Limb (tissue), 2 donors: ENCODE results near the gene TOMM34.
A peak's percentile ranks its signal among the peaks of the same experiment; 100 is the strongest.

Experiments used
- DNase-seq, 2 donors: peaks; one replicate each; pipeline ENCODE4 v3.0.0-alpha.2; 2016; ENCODE audit errors: extremely low spot score in 2 of 2

Gene TOMM34, protein sequence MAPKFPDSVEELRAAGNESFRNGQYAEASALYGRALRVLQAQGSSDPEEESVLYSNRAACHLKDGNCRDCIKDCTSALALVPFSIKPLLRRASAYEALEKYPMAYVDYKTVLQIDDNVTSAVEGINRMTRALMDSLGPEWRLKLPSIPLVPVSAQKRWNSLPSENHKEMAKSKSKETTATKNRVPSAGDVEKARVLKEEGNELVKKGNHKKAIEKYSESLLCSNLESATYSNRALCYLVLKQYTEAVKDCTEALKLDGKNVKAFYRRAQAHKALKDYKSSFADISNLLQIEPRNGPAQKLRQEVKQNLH

DNA sequence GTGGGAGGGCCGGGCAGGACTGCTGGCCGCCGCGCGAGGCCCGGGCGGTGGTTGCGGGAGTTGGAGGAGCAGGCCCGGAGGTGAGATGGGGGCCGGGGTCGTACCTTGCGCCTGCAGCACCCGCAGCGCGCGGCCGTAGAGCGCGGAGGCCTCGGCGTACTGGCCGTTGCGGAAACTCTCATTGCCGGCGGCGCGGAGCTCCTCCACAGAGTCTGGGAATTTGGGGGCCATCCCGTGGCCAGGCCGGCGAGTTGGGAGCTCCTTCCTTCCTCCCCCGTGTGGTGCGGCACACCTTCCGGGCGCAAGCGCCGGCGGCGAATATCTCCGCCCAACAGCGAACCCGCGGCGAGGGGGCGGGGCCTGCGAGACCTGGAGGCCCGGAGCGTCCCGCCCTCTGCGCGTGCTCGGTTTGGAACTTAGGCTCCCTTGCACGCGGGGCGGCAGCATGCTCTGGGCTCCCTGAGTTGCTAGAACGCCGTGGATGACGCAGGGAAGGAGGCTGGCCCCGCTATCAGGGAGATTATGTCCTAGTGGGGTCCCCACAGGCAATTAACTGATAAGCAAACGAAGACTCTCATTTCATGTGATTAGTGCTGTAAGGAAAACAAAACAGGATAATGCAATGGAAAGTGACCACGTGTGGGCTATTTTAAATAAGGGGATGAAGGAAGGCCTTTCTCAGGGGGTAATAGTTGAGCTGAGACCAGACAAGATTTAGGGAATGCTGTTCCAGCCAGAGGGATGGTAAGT lies at the start of gene TOMM34:
TOMM34 (minus strand) TSS at position 295 of the 750 bp plus-strand sequence; CDS start at position 231, 64 bp downstream.
- DNase-seq, result peak; percentile 92 to 93

DNA sequence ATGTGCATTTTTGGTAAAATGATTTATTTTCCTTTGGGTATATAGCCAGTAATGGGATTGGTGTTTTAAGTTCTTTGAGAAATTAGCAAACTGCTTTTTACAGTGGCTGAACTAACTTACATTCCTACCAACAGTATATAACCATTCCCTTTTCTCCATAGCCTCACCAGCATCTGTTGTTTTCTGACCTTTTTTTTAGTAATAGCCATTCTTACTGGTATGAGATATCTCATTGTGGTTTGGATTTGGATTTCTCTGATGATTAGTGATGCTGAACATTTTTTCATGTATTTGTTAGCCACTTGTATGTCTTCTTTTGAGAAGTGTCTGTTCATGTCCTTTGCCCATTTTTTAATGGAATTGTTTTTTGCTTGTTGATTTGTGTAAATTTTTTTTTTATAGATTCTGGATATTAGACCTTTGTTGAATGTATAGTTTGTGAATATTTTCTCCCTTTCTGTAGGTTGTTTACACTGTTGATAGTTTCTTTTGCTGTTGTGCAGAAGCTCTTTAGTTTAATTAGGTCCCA lies 48.4 kb upstream of the TOMM34 start:
- no peak for DNase-seq

DNA sequence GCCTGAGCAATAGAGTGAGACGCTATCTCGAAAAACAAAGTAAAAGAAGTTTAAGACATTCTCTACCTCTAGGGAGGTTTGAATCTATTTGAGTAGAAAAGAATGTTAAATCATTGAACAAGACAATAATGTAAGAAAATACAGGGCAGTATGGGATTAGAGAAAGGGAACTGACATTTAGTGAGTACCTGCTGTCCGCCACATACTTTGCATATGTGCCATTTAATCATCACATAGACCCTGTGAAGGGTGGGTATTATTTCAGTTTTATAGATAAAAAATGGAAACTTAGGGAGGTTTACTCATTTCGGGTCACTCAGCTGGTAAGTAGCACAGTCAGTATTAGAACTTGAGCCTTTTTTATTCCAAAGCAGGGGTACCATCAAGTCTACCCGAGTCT lies 37.5 kb upstream of the TOMM34 start:
- no peak for DNase-seq

DNA sequence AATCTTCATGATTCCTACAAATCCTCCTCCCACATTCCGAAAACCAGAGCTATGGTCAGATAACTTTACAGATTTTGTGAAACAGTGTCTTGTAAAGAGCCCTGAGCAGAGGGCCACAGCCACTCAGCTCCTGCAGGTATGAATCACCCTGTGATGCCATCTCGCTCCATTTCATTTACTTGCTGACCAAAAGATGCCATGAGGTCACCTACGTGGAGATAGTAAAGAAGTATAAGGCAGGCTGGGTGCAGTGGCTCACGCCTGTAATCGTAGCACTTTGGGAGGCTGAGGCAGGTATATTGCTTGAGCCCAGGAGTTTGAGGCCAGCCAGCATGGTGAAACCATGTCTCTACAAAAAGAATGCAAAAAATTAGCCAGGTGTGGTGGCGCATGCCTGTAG lies 37.0 kb upstream of the TOMM34 start:
- DNase-seq, result no peak

DNA sequence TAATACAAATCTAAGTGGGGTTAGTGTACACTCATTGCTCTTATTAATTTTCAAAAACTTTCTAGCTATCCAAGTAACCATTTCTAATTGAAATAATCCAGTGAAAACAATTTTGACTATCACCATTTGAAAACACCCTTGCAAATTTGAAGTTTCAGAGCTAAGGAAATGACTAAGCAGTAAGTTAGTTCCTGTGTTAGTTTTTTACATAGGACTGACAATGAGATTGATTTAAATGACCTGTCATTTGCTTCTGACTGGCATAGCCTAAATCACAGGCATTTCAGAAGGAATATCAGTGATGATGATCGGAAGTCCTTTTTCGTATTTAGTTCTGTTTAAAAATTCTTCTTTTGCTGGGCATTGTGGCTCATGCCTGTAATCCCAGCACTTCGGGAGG lies 33.1 kb upstream of the TOMM34 start:
- DNase-seq, result no peak

DNA sequence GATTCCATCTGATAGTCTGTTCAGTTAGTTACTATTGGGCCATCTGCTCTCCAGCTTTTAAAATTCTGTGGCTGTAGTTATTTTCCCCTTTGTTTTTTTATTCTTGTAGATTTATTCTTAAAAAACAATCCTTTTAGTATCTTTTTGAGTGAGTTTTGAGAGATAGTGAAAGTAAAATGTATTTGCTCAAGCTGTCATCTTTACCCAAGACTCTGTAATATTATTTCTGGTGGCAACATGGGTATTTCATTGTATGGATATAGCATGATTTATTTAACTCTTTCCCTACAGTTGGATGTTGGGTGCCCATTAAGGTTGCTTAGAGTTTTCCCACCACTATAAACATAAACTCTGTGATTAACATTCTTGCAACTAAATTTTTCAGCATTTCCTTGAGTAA lies 30.8 kb upstream of the TOMM34 start:
- no peak for DNase-seq

DNA sequence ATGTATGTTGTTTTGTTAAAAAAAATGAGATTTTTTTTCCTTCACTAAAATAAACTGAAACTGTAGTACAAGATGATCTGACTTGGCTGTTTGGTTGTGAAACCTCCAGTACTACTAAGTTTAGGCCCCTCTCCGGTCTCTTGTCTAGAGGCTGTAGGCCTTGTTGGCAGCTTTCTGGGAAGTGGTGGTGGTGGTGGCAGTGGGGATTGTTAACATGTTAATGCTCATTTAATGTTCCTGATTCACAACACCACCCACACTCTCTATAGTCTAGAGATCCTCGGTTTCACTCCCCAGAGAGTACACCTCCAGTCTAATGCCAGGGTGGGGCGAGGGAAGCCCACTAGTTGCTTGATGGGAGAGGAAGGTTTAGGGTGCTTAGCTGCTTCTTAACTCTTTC lies 30.2 kb upstream of the TOMM34 start:
- no peak for DNase-seq

DNA sequence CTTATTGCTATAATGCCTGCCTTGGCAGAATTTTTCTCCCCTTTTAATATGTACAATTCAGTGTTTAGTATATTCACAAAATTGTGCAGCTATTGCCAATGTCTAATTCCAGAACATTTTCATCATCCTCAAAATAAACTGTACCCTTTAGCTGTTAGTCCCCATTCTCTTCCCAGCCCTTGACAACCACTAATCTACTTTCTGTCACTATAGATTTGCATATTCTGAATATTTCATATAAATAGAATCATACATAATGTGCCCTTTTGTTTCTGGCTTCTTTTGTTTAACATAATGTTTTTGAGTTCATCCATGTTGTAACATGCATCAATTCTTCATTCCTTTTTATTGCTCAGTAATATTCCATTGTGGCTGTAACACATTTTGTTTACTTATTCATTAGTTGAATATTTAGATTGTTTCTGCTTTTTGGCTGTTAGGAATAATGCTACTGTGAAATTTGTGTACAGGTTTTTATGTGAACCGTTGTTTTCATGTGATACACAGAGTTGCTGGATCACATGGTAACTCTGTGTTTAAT lies 28.5 kb upstream of the TOMM34 start:
- no peak for DNase-seq

DNA sequence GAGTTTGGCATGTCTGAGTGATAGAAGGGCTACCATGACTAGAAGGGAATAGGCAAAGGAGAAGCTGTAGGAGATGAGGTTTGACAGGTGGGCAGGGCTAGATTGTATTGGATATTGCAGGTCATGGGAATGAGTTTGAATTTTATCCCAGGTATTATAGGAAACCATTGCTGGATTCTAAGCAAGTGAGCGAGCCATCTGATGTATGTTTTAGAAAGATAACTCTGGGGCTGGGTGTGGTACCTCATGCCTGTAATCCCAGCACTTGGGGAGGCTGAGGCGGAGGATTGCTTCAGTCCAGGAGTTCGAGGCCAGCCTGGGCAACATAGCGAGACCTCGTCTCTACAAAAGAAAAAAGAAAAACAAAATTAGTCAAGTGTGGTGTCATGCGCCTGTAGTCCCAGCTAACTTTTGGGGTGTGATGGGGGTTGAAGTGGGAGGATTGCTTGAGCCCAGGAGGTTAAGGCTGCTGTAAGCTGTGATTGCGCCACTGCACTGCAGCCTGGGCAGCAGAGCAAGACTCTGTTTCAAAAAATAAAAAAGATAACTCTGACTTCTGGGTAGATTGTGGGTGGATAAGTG lies 23.0 kb upstream of the TOMM34 start:
- DNase-seq, result no peak

DNA sequence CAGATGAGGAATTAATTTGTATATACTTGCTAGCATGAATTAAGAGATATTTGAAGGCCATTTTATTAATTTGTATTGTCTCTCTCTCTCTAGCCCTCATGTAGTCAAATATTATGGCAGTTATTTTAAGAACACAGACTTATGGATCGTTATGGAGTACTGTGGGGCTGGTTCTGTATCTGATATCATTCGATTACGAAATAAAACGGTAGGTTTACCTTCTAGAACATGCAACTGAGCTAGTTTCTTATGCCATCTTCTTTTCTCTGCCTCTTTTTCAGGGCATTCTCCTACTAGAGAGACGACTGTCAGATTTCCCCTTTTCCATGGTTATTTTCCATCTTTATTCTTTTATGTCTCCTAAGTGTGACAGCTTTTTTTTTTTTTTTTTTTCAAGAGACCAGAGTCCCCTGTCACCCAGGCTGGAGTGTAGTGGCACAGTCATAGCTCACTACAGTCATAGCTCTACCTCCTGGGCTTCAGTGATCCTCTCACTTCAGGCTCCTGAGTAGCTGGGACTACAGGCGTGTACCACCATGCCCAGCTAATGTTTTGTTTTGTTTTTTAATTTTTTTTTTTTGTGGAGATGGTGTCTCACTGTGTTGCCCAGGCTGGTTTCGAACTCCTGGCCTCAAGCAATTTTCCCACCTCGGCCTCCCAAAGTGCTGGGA lies 21.7 kb upstream of the TOMM34 start:
- no peak for DNase-seq

DNA sequence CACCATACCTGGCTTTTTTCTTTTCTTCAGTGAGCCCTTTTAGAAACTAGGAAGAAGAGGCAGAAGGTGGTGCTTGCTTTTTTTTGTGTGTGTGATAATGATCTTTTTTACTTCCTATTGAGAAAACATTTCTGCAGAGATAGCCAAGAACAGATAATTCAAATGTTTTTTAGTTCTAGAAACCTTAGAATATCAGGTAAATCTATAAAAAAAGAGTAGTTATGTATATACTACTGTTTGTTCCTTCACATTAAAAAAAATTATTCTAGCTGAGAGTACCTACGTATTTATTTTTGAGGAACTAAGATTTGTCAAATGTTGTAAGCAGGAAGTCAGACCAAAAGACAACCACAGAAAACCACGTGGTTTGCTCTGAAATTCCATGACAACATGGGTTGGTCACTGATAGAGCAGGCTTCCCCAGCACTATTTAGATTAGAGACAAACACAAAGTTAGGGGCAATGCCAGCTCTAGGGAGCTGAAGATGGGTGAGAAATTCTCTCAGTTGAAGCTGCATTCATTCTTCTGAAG lies 19.0 kb upstream of the TOMM34 start:
- DNase-seq, result no peak

DNA sequence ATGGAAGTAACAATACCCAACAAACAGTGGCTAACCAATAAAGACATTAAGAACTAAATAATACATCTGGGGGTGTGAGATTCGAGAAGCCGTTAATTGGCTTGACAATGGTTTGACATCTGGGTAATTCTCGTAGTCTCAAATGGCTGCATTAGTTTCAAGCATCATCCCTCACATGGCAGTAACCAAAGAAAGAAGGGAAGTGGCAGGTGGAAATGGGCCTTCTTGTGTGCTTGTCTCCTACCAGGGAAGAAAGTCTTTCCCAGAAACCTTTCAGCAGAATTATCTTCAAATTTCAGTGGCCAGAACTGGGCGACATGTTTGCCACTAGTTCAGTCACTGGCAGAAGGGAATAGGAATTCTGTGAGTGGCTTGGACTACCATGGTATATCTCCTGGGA lies 16.5 kb upstream of the TOMM34 start:
- DNase-seq, result no peak

DNA sequence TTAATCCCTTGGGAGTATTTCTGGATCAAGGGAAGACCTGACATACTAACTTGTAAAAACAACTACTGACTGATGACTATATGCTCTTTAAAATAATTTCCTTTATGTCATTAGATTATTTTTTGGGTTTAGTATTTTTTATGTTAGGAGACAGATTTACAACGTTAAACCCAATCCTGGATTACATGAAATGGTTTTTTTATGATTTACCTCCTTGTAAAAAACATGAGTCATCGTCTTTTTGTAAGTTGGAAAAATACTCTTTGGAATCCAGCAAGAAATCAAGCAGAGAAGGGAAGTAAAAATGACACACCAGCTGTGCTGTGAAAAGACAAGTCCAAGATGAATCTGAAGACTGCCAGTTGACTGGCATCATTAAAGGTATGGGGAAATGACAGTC lies 12.9 kb upstream of the TOMM34 start:
- no peak for DNase-seq

DNA sequence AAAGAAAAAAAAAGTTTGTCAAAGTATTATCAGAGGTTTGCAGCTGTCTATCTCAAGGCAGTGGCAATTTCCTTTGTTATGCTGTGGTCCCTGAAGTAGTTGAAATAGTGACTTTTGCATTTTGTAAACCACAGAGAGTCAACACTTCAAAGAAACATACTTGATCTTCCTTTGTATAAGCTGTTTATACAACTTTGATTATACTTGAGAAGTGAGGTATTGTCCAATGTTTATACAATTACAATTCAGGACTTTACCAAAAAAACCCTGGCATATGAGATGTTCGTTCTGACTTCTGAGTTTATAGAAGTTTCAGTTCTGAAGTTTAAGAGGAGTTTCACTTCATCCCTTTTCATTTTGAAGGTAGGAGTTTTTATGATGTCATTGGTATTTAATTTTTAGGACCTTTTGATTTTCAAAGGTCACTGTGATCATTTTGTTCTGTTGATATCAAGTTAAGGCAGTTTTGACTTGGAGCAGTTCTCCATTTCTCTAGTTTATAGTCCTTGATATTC lies 10.1 kb upstream of the TOMM34 start:
- no peak for DNase-seq

DNA sequence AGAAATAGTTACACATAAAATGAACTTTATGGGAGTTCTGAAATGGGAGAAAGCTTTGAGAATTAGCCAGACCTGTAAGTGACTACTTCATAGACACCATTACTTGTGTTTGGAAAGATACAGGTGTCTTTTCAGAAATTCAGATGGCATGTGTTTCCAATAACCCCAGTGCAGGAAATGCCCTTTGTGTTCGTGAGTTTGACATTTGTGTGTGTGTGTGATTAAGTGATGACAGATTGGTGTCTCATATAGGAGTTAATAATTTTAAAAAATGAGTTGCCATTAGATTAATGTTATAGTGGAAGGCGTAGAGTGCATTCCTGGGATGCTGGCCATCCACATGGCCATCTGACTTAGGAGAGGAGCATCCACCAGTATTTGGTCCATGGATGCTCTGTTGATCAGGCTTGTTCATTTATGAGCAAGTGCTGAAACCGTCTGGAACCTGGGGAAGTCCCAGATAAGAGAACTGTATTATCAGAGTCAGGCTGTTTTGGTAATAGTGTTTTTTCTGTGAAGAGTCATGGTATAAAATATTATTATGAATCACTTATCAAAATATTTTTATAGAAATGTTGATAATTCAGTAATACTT lies 9.2 kb upstream of the TOMM34 start:
- DNase-seq, result no peak

DNA sequence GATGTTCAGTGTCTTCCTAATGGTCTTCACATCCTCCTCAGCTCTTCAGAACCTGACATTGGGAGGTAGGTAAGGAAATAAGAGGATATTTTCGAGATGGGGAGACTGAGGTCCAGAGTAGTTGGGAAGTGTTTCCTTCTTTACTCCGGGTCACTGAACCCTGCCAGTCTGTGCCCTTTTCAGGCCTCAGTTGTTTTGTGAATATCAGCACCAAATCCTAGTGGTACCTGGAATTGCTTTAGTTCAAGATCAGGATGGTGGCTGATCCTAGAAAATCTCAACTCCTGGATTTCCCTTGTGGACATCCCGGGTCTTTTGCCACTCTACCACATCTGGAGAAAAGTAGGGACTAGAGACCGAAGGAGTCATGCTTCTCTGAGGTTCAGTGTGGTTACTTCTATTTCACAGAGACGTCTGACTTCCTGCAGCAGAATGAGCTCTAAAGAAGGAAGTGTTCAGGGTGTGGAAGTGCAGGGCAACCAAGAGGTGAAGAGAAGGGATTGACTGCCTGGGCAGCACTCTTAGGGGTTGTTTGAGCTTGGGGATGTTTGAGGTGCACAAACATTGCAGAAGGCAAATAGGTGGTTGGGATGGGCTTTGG lies 7.1 kb upstream of the TOMM34 start:
- DNase-seq, result no peak

DNA sequence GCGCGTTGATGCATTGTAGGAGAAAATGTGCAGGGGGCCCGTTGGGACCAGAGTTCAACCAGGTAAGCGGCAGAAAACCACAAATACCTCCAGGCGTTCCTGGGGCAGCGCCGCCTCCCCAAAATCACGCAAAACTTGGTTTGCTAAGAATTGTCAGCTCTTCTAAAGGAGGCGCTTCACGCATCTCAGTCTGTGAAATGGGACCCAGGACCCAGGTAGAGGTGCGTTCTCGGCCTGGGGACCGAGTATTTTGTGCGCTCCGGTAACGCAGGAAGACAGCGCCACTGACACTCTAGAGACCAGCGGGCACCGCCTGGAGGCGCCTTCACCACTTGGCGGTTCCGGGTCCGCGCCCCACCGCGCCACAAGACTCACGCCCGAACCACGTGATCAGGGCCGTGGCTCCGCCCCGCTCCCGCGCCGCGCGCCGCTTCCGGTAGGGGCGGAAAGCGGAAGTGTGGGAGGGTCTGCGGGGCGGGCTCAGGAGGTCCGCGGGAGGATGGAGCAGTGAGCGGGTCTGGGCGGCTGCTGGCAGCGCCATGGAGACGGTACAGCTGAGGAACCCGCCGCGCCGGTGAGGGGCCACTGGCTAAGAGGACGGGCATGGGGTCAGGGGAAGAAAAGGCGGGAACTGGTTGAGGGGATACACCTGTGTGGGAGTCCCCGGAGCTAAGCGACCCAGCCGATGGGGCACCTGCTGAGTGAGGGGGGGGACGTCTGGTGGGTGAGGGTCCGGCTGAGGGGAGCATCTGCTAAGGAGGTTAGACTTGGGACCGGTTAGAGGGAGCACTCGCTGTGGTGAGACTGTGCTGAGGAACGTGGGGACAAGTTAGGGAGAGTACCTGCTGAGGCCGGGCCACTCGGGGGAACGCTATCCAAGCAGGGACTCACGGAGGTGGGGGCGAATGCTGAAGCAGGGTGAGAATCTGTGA lies 6.1 kb upstream of the TOMM34 start, which contains the start of gene STK4:
STK4 (plus strand) TSS at position 483 of the 932 bp plus-strand sequence; CDS start at position 540, 57 bp downstream.
- peak; percentile 93 to 96 for DNase-seq

DNA sequence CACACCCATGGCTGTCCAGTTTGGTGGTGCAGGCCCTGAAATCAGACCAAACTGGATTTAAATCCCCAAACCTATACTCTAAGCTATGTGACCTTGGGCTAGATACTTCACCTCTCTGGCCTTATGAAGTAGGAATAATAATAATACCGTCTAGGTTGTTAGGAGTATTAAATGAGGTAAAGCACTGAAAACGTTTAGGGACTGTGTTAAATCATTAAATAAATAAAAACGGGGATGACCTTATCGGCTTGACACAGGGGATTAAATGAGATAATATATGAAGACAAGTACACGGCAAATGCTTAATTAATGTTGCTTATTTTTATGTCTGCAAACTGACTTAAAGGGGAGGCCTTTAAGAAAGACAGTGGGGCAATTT lies 5.4 kb upstream of the TOMM34 start:
- no peak for DNase-seq
